ENCODE results near the gene SGPP2. TPM values are rescaled to one million over a fixed set of nuclear protein-coding genes. Genes with fewer than 3 reads are reported as not detected.

The SGPP2 gene
- total RNA-seq, 1 experiment from 2014 or later: not detected

DNA sequence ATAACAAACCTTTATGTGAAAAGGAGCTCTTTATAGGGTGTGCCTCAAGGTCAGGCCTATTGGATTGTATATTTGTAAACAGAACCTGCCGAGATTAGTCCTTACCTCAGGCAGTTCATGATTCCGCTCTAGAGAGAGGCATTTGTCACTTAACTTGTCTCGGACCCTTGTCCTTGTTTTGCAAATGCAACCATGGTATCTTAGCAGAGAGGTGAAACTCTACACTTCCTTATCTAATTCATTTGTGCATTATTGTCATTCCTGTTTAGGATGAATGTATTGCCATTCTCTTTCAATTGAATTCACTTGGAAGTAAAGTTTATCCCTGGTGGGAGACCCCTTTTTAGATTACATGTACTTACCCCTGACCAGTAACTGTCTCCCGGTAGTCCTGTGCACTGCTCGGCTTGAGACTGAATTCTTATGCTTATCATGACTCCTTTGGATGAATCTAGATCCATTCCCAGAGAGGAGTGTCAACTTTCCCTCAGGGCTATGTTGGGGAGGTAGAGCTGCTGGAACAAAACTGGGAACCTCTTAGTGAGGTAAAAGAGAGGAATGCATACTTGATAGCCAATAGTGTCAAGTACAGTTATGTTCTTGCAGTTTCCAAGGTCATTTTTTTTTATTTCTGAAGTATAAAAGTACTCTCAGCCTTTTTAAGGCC lies 46.6 kb downstream of the SGPP2 start:
- no peaks in the 10 kb centered on the region for H3K79me2 ChIP-seq (ENCODE audit: insufficient read depth, low read length)
- H3K79me1 ChIP-seq (ENCODE audit: insufficient read depth, low read depth, low read length, poor library complexity, severe bottlenecking): no peaks in the 10 kb centered on the region
- peaks cover 18 to 19% of the 10 kb centered on the region in 2 experiments for H3K4me1 Mint-ChIP-seq
- peaks cover 2% of the 10 kb centered on the region for H3K4me1 ChIP-seq (ENCODE audit: insufficient read depth, low read length)
- H3K27me3 ChIP-seq (ENCODE audit: insufficient read depth, low read length): no peaks in the 10 kb centered on the region
- no peak overlapping the region for H3K14ac ChIP-seq (ENCODE audit: insufficient read depth, low read length)
- H2AK5ac ChIP-seq (ENCODE audit: insufficient read length, low read length): no peak overlapping the region
- H4K8ac ChIP-seq (replicated peaks; ENCODE audit: insufficient read length, low read depth, low read length): no peak overlapping the region
- no peak overlapping the region for H4K5ac ChIP-seq (ENCODE audit: insufficient read length, low read depth, low read length)
- TF ChIP-seq CTCF (conservative IDR thresholded peaks at IDR 0.05): no peak
- H3K4me3 Mint-ChIP-seq: no peak overlapping the region
- H3K23me2 ChIP-seq (ENCODE audit: insufficient read length, low read depth, low read length, poor library complexity, severe bottlenecking): no peaks in the 10 kb centered on the region
- H2BK15ac ChIP-seq (ENCODE audit: low read depth, low read length): no peak overlapping the region
- H2BK12ac ChIP-seq (ENCODE audit: insufficient read length, low read depth, low read length): no peak overlapping the region
- peaks cover 0 to 4% of the 10 kb centered on the region in 2 experiments; a peak in 2 of 5 replicates for H3K9me3 Mint-ChIP-seq
- H3K36me3 Mint-ChIP-seq (ENCODE audit: insufficient read depth in 1 of 3, low read depth in 3 of 3): peaks cover 0 to 7% (median 0%) of the 10 kb centered on the region in 3 experiments; a peak in 1 of 7 replicates
- H3K9me3 ChIP-seq (ENCODE audit: control insufficient read depth, low read depth, low read length): no peaks in the 10 kb centered on the region
- no peak overlapping the region for H2AFZ ChIP-seq (ENCODE audit: low read length)
- no peak overlapping the region for H2BK20ac ChIP-seq (ENCODE audit: low read depth, low read length, poor library complexity, severe bottlenecking)
- H2BK120ac ChIP-seq (ENCODE audit: low read depth, low read length, poor library complexity, severe bottlenecking): no peak overlapping the region
- DNase-seq: no peak
- H3K27ac ChIP-seq (ENCODE audit: insufficient read length, low read depth, low read length): no peak overlapping the region
- H3K56ac ChIP-seq (ENCODE audit: insufficient read length, low read depth, low read length): no peak overlapping the region
- no peak overlapping the region for H3T11ph ChIP-seq (ENCODE audit: low read length)
- H4K20me1 ChIP-seq (ENCODE audit: control insufficient read depth, insufficient read depth, insufficient read length): no peaks in the 10 kb centered on the region
- H3K18ac ChIP-seq (ENCODE audit: insufficient read length, low read depth, low read length): no peak overlapping the region
- no peak overlapping the region for H2BK5ac ChIP-seq (ENCODE audit: insufficient read length, low read length)
- H3K4me2 ChIP-seq (ENCODE audit: insufficient read depth, insufficient read length, low read length): peak overlapping the region; percentile 26
- H3K27ac Mint-ChIP-seq: peak overlapping the region in 1 of 3 experiments; percentile 74; a peak in 3 of 7 replicates
- H3K23ac ChIP-seq (ENCODE audit: insufficient read length, low read depth, low read length): no peak overlapping the region
- peaks cover 39% of the 10 kb centered on the region for H3K27me3 Mint-ChIP-seq (ENCODE audit: low read depth)
- no peak overlapping the region for H3K9ac ChIP-seq (ENCODE audit: extremely low read depth, insufficient read length, low read length)
- no peak overlapping the region for H3K4ac ChIP-seq (ENCODE audit: low read depth, low read length)
- H4K91ac ChIP-seq (ENCODE audit: insufficient read length, low read depth, low read length): no peak overlapping the region
- WGBS (ENCODE audit: extremely low coverage, insufficient read length, low lambda C conversion rate): no CpG with 5 or more reads among the region's 5 CpGs

Measured in H9 (cell line).